DMS79 (cell line): Measurements from ENCODE around the gene PSMD1.
"Not testable (repeated sequence)": the region's sequence is repeated elsewhere in the genome, so short reads cannot be mapped to it uniquely, and the experiment has no call there.

Source experiments
- DNase-seq: peaks from one replicate; lab custom pipeline; 2025; lab: John Stamatoyannopoulos, UW

Gene PSMD1

GRCh38 chr2:231160701-231161100 lies 104.0 kb downstream of the PSMD1 start:
- no peak for DNase-seq

GRCh38 chr2:231161252-231161839 lies 104.7 kb downstream of the PSMD1 start:
- DNase-seq = no peak

GRCh38 chr2:231161877-231162329 lies 105.2 kb downstream of the PSMD1 start:
- DNase-seq = no peak

- DNase-seq = no peak
Observed at GRCh38 chr2:231163011-231163410, 106.3 kb downstream of the PSMD1 start.

- no peak for DNase-seq
Observed at GRCh38 chr2:231163414-231164095, 106.9 kb downstream of the PSMD1 start.

GRCh38 chr2:231167745-231168459 lies 111.2 kb downstream of the PSMD1 start:
- no peak for DNase-seq

- DNase-seq = no peak
Observed at GRCh38 chr2:231168460-231169139, 111.9 kb downstream of the PSMD1 start.

GRCh38 chr2:231169488-231169887 lies 112.8 kb downstream of the PSMD1 start:
- no peak for DNase-seq

GRCh38 chr2:231170055-231170454 lies 113.4 kb downstream of the PSMD1 start:
- no peak for DNase-seq

GRCh38 chr2:231172025-231172424 lies 115.4 kb downstream of the PSMD1 start:
- no peak for DNase-seq

- no peak for DNase-seq
Observed at GRCh38 chr2:231174211-231174651, 117.6 kb downstream of the PSMD1 start.

GRCh38 chr2:231176066-231176465 lies 119.4 kb downstream of the PSMD1 start:
- DNase-seq = no peak

GRCh38 chr2:231177156-231178025 lies 120.7 kb downstream of the PSMD1 start:
- no peak for DNase-seq

GRCh38 chr2:231178805-231179204 lies 122.1 kb downstream of the PSMD1 start:
- DNase-seq = not testable (repeated sequence)

GRCh38 chr2:231181860-231182512 lies 125.3 kb downstream of the PSMD1 start:
- DNase-seq = no peak

GRCh38 chr2:231182513-231182899 lies 125.8 kb downstream of the PSMD1 start:
- DNase-seq = no peak

GRCh38 chr2:231183851-231184250 lies 127.2 kb downstream of the PSMD1 start:
- DNase-seq = no peak

GRCh38 chr2:231184319-231184718 lies 127.7 kb downstream of the PSMD1 start:
- DNase-seq = no peak

GRCh38 chr2:231185050-231185725 lies 128.5 kb downstream of the PSMD1 start:
- DNase-seq = no peak

- DNase-seq = no peak
Observed at GRCh38 chr2:231185886-231186285, 129.2 kb downstream of the PSMD1 start.
